Activated CD4-positive, alpha-beta T cell treated with anti-CD3 and anti-CD28 coated beads, Interleukin-2, amount 50 U/mL, for 4 hours (primary cell): ENCODE data around the gene RNF186.
"Not testable (repeated sequence)": the region's sequence is repeated elsewhere in the genome, so short reads cannot be mapped to it uniquely, and the experiment has no call there.

Source experiments
- DNase-seq, 2 experiments: peaks; one replicate each; pipeline ENCODE4 v3.0.0-alpha.2; 2020

Gene RNF186

DNA sequence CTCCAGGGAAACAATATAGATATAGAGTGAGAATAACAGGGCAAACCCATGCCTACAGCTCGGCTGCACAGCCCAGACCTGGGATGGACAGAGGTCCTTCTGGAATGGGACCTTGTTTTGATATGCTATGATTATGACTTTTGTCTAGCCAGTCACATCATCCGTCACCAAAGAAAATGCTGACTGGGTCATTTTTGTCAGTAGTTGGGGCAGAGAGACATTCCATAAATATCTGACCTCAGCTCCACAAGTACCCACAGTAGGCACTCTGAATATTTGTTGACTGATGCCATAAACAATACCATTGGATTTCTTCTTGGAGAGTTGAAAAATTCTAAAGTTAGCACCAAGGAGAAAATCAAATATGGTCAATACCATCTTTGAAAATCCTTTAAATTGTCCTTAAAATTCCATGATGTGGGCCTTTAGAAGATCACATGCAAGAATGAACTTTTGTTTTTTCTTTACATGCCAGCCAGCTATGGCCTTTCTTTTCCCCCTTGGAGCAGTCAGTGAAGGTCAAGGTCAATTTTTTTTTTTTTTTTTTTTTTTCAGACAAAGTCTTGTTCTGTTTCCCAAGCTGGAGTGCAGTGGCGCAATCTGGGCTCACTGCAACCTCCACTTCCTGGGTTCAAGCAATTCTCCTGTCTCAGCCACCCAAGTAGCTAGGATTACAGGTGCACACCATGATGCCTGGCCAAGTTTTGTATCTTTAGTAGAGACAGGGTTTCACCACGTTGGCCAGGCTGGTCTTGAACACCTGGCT is 22.7 kb downstream of the RNF186 start:
- no peak for DNase-seq

DNA sequence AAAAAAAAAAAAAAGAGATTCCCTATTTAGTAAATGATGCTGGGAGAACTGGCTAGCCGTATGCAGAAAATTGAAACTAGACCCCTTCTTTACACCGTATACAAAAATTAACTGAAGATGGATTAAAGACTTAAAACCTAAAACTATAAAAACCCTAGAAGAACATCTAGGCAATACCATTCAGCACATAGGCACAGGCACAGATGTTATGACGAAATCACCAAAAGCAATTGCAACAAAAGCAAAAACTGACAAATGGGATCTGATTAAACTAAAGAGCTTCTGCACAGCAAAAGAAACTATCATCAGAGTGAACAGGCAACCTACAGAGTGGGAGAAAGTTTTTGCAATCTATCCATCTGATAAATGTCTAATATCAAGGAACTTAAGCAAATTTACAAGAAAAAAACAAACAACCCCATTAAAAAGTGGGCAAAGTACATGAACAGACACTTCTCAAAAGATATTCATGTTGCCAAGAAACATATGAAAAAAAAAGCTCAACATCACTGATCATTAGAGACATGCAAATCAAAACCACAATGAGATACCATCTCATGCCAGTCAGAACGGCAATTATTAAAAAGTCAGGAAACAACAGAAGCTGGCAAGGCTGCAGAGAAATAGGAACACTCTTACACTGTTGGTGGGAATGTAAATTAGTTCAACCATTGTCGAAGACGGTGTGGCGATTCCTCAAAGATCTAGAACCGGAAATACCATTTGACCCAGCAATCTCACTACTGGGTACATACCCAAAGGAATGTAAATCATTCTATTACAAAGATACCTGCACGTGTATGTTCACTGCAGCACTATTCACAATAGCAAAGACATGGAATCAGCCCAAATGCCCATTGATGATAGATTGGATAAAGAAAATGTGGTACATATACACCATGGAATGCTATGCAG is 24.8 kb downstream of the RNF186 start:
- DNase-seq, result not testable (repeated sequence)

DNA sequence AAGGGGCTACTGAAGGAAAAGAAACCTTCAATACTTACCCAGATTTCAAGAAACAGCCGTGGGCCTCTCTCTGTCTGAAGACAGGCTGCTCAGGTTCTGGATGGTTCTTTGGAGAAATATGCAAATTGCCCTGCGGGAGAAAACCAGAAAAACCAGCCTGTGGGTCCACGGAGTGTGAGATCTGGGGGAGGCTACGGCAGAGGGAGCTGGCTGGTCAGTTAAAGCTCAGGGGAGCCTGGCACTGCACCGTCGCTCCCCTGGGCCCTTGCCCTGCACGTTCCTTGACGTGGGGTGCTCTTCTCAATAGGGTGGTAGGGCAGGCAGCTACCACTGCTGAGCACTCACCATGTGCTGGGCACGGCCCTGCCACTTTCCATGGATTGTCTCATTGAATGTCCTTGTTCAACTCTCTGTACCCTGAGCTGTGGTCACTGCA is 28.1 kb downstream of the RNF186 start:
- DNase-seq, result no peak

DNA sequence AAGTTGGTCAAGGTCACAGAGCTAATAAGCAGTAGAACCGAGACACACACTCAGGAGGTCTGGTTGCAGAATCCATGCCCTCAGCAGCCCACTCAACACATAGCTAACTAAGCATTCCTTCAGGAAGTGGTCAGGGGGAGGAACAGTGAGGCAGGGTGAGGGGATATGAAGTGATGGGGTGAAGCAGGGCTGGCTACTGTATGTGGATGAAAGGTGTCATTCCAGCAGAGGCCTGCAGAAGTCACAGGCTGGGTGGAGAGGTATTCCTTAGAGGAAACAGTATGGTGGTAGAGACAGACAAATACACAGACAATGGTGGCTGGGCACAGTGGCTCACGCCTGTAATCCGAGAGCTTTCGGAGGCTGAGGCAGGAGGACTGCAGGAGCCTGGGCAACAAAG is 29.4 kb downstream of the RNF186 start:
- no peak for DNase-seq

DNA sequence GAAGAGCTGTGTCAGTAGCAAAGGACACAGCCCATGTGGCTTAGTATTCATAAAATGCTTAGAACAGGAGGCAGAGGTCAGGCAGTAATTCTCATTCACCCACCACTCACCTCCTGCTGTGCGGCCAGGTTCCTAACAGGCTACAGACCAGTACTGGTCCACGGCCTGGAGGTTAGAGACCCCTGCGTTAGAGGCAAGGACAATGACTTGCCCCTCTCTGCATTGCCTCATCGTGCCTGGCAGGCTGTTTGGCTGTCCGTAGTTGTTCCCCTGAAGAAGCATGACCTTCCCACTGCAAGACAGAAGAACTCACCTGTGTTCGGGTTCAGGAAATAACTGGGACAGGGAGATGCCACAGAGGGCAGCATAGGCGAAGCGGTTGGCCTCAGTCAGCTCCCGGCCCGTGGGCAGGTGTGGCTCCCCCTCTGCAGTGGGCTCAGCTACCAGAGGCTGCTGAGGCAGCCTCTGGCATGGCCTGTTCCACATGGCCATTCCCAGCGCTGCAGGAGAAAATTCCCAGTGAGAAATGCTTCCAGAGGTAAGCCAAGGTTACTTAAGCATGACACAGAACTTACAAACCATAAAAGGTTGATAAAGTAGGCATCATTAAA is 34.7 kb downstream of the RNF186 start:
- no peak for DNase-seq

DNA sequence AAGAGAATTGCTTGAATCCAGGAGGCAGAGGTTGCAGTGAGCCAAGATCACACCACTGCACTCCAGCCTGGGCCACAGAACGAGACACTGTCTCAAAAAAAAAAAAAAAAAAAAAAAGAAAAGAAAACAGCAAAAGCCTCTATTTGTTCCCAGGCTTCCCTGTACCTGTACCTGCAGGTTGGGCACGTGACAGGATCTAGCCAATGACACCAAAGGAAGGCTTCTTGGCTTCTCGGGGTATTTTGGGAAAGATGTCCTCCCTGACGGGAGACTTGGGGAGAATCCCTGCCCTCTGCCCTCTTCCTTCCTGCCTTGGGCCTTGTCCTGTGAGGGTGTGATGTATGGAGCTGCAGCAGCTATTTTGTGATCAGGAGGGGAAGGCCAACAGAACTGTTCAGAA is 38.1 kb downstream of the RNF186 start:
- DNase-seq, result no peak

DNA sequence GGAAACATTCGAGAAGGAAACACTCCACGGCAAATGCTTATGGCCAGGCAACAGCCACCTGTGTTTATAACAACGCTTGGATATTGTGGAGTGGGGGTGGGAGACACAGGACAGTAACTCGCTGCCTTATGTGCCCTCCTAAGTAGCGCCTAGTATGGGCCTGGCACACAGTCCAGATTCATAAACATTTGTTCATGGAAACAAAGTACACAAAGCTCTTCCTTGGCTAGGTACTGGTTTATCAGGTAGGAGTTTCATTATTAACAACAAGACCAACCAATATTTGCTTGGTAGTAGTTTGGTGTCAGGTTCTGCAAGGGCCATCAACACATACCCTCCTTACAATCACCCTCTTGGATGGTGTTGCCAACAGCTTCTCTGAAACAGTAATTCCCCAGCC is 38.8 kb downstream of the RNF186 start:
- DNase-seq, result no peak

DNA sequence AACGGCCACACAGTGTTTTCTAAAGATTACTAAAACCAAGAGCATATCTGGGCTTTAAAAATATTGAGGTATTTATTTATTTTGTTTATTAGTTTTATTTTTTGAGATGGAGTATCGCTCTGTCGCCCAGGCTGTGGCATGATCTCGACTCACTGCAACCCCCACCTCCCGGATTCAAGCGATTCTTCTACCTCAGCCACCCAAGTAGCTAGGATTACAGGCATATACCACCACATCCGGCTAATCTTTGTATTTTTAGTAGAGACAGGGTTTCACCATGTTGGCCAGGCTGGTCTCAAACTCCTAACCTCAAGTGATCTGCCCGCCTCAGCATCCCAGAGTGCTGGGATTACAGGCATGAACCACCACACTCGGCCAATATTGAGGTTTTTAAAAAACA is 39.3 kb downstream of the RNF186 start:
- no peak for DNase-seq

DNA sequence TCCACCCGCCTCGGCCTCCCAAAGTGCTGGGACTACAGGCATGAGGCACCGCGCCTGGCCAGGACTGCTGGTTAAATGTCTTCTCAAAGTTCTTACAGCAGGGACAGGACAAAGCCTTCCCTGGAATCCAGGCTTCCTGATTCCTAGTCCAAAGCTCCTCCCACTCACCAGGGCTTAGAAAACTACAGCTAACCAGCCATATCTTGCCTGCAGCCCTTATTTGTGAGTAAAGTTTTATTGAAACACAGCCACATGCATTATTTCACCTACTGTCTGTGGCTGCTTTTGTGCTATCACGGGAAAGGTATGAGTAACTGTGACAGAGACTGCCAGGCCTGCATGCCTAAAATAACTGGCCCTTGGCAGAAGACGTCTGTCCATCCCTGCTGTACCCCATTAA is 39.8 kb downstream of the RNF186 start:
- DNase-seq, result no peak

DNA sequence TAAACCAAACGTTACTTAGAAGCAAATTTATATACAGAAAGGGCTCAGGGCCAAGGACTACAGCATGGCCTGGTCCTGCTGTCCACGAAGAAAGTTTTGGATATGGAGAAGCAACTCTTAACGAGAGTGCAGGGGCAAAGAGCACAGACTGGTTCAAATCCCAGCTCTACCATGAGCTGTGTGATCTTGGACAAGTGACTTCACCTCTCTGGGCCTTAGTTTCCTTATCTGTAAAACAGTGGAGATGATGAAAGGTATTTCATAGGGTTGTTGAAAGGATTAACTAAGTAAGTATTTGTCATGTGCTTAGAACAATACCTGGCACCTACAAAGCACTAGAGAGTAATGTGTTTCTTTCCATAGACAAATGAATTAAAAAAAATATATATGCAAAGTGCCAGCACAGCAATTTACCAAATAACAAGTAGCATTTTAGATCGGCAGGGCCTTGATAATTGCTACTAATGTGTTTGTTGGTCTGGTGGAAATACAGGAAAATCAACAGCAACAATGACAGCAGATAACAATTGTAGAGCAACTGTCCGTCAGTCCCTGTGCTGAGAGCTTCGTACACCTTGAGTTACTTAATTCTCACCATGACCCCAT is 40.8 kb downstream of the RNF186 start:
- DNase-seq, result no peak

DNA sequence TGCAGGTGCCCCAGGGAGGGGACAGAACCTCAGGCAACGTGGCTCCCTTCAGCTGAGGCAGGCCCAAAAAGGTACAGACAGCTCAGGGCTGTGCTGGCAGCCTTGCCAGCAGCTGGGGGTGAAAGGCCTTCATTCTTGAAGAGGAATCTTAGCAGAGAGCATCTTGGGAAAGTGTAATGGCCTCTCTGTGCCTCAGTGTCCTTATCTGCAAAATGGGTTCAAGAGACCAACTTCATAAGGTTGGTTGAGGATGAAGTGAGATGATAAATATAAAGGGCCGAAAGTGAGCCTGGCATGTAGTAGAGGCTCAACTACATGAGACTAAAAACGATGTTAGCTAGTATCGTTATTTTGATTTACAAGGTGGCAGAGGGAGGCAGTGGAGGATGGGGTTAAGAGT is 41.6 kb downstream of the RNF186 start:
- no peak for DNase-seq

DNA sequence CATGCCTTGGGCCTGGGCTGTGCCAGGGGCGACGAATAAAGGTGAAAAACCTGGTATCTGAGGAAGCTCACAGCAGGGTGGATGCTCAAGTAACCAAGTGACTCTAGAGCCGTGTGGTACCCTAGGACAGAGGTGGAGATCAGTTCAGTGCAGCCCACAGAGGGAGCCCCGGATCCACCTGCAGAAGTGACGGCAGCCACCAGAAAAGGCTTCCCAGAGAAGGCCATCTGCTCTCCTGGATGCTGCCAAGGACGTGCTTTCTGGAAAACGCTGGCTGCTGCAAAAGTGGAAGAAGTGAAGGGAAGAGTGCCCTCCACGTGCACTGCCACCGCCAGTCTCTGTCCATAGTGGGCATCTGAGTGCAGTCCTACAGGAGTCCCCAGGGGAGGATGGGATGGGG is 43.0 kb downstream of the RNF186 start:
- no peak for DNase-seq

DNA sequence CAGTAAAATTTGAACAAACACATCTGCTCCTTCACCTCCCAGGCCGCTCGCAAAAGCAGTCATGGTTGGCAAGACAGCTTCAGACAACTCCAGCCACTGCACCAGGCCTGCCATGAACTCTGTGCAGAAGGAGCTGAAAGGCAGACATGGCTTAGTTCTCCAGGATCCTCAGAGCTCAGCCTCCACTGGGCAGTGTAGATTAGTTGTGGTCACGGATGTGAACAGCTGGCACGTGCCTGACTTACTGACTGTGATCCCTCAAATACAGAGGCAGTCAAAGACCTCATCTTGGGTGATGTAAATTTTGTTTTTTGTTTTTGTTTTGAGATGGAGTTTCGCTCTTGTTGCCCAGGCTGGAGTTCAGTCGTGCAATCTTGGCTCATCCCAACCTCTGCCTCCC is 43.7 kb downstream of the RNF186 start:
- DNase-seq, result no peak

DNA sequence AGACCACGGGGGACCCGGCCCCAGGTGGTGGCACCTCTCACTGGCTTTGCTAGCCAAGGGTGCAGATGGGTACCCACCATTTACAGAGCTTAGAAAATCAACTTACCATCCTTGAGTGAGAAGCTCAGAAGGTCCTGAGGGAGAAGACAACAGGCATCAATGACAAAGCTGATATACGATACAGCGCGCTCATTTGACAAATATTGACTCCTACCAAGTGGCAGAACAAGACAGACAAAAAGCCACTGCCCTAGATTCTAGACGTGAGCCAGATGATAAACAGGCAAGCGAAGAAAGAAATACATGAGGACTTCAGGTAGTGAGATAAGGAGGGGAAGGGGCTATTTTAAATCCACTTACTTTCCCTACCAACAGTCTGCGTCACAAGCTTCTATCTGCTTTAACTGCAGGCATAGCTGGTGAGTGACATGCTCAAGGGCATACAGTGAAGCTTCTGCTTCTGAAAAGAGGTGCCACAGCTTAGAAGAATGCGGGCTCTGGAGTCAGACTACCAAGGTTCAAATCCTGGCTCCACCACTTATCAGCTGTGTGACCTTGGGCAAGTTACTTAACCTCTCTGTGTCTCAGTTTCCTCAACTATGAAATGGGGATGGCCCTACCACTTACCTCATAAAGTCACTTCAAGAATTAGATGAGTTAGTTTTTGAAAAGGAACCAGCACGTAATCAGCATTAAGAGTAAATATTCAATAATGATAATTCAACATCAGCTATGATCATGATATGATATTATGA is 44.5 kb downstream of the RNF186 start:
- DNase-seq, result no peak

DNA sequence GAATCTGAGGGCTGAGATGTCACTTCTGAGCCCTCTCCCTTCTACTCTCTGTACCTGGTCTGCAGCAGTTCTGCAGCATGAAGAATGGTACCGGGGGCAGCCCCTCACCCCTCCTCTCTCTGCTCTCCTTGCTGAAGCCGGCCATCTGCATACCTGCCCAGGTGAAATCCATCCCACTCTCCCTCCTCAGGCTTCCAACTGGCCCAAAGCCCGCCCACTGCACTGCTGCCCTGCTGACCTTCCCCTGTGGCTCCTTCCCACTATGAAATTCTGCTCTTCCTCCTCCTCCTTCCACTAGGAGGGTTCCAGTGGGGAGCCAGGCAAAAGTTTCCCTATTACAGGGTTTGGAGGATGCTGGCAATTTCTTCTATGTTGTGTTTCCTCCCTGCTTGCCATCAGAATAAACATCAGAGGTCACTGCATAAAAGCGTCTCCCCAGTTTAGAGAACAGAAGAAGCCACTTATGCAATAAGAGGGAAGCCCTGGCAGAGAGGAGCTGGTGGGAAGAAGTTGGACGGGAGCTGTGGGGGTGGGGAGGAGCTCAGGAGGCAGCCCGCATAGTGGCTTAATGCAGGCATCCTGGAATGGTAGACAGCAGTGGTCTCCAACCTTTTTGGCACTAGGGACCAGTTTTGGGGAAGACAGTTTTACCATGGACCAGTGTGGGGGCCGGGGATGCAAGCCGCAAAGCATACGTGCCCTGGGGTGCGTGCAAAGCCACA is 45.7 kb downstream of the RNF186 start:
- no peak for DNase-seq

DNA sequence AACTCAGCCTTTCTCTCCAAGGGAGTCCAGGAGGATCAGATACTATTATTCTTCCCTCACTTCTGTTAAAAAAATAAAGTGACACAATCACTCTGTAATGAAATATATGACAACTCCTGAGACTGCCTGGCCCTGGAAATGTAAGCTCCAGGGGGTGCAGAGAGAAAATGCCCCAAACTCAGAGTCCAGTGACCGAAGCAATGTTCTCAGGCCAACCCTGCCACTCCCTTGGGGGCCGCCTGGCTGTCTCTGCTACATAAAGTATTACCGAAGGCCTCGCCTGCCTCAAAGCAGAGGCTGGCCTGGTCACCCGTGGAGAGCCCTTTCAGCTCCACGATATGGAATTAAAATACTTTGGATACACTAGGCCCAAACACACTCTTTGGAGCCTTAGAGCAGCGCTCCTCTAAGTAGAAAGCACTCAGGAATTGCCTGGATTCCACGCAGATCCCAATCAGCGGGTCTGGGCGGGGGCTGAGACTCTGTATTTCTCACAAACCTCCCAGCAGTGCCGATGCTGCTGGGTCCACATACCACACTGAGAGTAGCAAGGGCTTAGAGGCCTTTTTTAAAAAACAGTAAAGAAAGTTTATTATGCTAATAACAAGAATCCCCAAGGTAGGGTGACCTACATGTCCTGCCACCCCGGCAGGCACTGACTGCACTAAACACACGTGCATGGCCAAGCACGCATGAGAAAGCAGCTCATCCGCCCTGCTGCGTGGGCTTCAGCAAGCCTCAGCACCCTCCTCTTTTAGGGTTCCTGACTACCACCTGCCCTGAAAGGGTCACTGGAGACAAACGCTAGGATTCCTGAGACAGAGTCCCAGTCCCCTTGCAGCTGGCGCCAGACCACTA is 46.5 kb downstream of the RNF186 start:
- no peak for DNase-seq

DNA sequence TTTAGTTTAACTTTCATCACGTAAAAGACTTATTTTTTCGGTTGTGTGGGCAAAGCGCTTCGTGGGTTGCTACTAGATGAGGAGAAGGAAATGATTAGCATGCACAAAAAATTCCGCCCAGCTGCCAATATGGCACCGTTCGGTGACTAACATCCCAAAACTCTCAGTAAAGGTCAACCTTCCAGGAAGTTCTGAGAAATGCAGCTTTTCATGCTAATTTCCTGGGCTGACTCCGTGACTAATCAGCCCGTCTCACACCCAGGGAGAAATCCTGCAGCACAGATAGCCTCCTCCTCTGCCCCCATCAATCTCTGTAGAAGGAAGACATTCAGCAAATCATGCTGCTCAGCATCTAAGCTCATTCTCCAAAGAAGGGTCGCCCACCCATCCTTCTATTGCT is 49.5 kb downstream of the RNF186 start:
- DNase-seq, result peak; percentile 2 to 4

DNA sequence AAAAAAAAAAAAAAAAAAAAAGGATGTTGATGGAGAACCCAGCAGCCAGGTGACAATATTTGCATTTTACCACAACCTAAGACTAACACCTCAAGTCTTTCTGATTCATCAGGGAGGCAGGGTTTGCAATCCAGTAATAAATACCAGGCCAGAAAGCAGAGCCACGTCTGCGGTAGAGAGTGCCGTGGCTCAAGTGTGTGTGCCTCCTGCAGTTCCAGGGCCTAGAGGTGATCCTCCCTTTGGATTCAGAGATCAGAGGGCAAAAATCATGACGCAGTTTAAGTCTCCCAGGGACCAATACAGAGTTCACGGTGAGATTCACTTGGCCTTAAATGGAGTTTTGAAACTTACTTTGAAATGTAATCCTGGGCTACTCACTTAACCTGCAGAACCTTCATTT is 50.2 kb downstream of the RNF186 start:
- no peak for DNase-seq
